NOMO-1 (cell line): ENCODE measurements around the gene APC.

Source experiments
- DNase-seq, 2 experiments: peaks; one replicate each; lab custom pipeline; 2025; ENCODE audit not compliant: unreplicated experiment in 2 of 2; lab: John Stamatoyannopoulos, UW

Gene APC

DNA sequence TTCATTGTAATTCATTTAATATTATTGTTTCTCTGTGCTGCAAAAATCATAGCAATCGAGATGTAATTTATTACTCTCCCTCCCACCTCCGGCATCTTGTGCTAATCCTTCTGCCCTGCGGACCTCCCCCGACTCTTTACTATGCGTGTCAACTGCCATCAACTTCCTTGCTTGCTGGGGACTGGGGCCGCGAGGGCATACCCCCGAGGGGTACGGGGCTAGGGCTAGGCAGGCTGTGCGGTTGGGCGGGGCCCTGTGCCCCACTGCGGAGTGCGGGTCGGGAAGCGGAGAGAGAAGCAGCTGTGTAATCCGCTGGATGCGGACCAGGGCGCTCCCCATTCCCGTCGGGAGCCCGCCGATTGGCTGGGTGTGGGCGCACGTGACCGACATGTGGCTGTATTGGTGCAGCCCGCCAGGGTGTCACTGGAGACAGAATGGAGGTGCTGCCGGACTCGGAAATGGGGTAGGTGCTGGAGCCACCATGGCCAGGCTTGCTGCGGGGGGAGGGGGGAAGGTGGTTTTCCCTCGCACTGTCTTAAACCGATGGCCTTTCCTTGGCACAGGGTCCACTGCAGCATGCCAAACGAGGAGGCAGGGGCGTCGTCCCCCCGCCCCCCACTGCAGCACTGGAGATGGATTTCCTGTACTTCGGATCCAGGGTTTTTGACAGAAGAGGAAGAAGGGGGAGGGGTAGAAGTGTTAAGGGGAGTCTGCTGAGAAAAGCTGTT is at the start of gene APC:
APC (plus strand) TSS at position 423 of the 728 bp plus-strand sequence. CDS start 17,006 bp downstream, outside the sequence.
- DNase-seq, result peak; percentile 65 to 72

DNA sequence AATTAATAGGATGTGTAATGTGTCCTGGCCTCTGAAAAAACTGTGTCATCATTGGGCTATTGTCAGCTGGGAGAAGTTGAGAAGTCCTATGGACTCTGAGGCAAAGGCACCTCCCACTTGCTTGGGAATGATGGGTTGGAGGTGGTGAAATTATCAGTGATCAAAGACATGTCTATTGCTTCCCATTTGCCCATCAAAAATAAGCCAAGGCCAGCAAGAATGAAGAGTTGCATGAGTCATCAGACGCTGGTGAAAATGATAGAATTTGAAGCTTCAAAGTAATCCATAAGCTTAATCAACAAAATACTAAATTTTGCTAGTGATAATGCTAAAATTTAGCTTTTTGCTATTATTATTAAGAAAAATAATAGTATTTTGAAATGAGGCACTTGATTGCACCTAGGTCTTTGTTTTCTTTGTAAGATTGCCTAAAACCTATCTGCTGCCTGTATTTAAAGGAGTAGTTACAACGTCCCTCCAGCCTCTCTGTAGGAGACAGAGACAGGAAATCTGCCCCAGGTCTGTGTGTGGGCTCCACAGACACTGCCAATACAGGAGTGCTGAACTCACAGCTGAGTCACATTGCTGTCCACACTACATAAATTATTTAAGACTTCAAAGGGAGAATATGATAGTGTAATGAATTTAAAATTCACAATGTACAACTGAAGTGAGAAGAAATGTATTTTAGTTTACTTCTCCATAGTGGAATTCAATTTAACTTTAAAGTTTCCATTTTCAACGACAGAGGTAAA is 48.4 kb upstream of the APC start:
- DNase-seq, result no peak

DNA sequence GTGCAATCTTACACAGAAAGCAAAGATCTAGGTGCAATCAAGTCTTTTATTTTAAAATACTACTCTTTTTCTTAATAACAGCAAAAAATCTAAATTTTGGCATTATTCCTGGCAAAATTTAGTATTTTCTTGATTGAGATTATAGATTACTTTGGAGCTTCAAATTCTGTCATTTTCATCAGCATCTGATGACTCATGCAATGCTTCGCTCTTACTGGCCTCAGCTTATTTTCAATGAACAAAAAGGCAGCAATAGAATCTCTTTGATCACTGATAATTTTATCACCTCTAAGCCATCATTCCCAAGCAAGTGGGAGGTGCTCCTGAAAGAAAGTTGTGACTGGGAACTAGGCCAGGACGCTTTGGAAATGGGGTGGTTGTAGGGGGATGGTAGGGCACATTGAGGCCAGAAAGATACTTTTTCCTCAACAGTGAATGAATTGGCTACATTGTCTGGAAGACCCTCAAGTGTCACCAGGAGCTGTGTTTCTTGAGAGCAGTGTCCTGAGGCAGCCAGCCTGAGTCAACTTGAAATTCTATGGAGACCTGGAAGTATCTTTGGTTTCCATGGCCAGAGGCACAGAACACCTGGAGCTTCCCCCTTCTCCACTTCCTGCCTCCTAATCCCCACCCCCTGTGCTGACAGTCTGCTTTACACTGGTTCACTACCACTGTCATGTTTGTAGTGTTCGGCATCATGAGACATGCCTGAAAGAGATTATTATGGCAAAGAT is 46.9 kb upstream of the APC start:
- DNase-seq, result no peak

DNA sequence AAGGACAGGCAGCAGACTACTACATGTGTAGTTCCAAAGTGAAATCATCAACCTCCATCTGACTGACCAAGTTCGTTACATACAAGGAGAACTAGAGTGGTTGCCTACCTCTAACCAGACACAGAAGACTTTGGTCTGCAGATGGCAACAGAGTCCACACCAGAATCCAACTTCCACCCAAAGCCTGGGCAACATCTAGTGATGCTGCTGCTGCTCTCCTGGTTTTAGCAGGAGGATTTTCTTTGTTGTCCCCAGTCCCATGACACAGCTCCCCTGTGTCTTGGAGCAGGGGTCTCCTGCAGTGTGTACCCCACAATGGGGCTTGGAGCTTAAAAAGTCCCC is 46.4 kb upstream of the APC start:
- DNase-seq, result no peak

DNA sequence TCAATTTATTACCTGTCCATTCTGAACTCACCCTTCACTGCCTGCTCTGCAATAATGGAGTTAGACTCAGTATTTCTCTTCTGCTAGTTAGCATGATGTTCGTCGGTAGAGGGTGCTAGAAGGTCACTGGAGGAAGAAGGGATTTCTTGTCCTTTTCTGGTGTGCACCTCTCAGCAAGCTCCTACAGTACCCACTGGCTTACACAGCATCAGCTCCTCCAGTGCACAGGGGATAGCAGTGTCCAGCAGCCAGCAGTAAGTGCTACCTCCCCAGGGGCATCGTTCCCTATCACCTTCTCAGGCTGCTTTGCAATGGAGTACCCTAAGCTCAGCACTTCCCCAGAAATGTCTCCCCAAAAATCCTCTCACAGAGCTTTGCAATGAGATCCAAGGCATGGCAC is 45.9 kb upstream of the APC start:
- peak in 1 of 2 experiments; percentile 24 for DNase-seq

DNA sequence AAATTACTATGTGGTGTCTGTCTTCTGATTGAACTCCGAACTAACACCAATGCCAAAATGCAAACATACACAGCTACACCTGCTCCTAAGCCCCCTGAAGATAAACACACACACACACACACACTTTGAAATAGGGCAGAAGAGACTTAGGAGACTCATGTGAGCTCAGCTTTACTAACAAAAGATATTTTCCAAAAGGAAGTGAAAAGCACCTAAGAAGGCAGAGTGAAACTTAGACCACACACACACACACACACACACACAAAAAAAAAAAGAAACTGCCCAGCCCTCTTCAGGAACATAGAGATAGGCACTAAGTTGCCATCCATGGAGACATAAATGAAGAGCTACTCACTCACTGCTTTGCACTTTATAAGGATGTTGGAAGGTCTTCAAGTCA is 45.2 kb upstream of the APC start:
- no peak for DNase-seq

DNA sequence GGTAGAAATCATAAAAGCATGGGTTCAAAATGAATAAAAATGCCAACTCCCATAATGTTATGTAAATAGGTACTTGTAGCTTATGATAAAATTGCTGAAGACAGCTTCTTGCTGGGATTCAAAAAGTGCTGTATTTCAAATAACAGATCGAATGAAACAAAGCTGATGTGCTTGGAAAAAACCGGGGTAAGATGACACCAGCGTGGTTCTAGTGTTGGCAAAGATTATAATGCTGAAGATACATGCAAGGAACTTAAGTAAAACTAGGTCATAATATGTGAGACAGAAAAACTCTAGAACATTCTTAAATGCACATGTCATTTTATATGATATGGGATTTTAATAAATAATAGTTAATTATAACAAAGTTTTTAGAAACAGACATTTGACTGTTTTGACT is 44.4 kb upstream of the APC start:
- DNase-seq, result no peak

DNA sequence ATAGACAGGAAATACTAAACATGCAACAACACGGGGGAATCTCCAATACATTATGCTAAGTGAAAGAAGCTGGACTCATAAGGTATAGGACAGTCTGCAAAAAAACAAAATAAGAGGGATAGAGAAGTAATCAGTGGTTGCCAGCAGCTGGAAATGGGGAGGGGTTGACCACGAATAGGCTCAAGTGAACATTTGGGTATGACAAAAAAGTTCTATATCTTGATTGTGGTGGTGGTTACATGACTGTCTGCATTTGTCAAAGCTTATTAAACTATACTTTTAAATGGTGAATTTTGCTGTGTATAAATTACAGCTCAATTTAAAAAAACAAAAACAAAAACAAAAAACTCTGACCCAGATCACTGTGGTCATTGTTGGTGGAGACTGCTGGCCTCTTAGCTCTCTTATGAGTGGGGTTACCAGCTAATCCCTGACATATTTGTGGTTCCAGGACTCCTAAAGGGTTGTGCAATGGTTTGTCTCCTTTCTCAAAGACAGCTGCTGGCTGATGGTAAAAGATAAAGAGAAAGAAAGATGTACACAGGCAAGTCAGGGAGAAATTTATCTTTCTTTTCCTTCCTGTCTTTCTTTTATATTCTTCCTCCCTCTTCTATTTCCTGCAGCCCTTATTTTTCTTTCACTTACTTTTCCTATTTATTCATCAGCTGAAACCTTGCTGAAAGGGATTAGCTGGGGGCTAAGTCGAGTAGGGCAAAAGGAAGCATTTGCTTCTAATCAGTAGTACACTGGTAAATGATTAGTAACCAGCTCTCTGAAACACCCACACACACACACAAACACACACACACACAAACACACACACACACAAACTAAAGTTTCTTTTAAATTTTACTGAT is 42.6 kb upstream of the APC start:
- no peak for DNase-seq

DNA sequence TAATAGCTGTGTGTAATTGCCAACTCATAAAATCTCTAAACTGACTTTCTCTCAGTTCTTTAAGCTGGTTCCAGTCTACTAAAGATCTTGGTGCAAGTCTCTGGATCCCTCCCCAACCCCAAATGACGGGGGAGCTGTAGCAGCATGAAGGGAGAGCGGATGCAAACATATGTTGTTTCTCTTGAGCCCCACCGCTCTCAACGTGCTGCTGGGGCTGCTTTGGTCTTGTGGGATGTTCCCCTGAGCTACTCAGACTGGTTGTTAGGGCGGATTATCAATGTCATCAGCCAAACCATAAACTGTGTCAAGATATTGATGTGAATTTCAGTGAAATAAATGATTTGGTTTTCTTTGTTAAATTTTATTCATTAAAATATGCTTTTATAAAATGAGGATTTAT is 40.9 kb upstream of the APC start:
- no peak for DNase-seq

DNA sequence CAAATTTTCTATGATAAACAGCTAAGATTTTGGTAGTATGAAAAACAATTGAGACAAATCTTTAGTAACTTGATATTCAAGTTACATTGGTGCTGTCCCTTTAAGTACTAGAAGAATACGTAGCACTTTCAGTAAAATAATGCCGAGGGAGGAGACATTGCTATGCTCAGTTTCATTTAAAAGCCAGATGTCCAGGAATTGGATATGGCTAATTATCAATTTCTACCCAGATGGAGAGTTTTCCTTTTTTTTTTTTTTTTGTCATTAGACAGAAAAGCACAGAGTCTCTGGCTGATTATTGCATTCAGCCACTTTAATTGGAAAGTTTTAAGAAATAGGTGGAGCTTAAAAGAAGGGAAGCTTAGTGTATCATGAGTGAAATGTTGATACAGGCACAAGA is 40.4 kb upstream of the APC start:
- no peak for DNase-seq

DNA sequence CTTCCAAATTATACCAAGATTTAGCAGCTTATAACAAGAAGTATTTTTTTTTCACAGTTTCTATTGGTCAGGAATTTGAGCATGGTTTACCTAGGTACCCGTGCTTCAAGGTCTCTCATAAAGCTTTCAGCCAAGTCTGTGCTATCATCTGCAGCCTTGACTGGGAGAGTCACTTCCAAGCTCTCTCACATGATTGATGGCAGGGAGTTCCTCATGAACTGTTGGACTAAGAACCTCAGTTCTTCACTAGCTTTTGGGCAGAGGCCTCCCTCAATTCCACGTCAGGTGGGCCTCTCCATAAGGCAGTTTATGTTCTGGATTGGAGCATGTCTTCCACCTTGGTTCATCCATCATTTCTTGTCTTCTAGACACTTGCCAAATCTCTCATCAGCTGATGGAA is 39.9 kb upstream of the APC start:
- no peak for DNase-seq

DNA sequence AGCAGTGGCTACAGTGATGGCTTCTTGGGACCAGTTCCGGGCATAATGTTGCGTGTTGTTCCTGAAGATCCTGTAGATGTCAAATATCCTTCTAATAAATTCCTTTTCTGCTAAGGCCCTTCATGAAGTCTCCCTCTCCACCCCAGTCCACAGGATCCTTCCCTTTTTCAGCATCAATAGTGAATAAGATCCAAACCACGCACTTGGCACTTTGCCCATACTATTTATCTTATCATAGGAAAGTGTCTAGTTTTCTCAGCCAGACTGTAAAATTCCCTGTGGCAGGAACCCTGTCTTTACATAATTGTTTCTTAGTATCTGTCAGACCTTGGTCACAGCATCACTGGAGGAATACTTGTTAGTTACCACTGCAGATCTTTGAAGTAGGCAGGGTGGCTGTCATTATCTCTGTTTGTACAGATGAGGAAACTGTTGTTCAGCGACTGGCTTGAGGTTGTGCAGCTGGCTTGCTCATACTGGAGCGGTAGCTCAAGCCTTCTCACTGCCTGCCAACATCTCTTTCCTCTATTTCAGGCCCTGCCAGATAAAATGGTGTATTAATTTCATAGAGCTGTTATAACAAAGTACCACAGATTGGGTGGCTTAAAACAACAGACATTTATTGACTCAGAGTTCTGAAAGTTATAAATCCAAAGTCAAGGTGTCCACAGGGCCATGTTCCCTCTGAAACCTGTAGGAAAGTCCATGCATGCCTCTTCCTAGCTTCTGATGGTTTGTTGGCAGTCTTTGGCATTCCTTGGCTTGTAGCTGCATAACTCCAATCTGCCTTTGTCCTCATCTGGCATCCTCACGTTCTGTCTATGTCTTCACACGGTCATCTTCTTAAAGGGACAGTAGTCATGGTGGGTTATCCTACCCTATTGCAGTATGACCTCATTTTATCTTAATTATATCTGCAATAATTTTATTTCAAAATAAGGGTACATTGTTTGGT is 33.5 kb upstream of the APC start:
- DNase-seq, result no peak

DNA sequence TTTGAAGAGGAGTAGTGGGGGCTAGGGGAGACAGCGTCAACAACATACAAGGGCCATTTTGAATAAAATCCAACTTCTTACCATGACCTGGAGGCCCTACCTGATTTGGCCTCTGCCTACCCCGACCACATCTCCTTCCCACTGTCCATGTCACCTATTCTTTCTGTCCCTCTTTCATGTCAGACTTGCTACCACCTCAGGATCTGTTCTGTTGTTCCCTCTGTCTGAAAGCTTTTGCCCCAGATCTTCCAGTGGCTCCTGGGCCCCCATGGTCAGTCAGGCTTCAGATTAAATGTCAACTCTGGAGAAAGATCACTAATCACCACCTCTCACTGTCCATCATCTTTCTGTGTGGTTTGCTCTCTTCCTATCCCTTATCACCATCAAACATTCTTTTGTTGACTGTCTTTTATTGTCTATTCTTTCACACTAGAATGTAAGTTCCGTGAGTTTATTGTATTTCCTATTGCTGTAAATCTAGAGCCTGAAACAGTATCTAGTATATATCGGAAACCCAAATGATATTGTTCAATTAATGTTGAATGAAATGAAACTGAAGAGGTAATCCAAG is 31.2 kb upstream of the APC start:
- DNase-seq, result no peak

DNA sequence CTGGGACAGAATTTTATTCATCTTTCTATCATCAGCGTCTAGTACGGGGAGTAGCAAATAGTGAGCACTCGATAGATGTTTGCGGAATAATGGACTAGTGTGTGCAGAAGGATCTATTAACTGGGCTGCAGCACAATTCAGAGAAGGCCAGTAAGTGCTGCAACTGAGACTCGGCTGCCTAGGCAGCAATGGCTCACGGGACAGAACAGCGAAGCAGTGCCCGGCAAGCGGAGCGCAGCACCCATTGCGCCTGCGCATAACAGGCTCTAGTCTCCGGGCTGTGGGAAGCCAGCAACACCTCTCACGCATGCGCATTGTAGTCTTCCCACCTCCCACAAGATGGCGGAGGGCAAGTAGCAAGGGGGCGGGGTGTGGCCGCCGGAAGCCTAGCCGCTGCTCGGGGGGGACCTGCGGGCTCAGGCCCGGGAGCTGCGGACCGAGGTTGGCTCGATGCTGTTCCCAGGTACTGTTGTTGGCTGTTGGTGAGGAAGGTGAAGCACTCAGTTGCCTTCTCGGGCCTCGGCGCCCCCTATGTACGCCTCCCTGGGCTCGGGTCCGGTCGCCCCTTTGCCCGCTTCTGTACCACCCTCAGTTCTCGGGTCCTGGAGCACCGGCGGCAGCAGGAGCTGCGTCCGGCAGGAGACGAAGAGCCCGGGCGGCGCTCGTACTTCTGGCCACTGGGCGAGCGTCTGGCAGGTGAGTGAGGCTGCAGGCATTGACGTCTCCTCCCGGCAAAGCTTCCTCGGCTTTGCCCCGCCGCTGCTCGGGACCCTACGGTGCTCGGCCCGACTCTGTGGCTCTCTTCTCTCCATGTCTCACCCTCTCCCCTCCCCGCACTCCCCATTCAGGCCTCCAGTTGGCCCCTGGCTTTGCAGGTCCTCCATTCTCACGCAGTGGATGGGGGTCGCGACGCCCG is 30.2 kb upstream of the APC start:
- DNase-seq, result peak; percentile 96 to 99

DNA sequence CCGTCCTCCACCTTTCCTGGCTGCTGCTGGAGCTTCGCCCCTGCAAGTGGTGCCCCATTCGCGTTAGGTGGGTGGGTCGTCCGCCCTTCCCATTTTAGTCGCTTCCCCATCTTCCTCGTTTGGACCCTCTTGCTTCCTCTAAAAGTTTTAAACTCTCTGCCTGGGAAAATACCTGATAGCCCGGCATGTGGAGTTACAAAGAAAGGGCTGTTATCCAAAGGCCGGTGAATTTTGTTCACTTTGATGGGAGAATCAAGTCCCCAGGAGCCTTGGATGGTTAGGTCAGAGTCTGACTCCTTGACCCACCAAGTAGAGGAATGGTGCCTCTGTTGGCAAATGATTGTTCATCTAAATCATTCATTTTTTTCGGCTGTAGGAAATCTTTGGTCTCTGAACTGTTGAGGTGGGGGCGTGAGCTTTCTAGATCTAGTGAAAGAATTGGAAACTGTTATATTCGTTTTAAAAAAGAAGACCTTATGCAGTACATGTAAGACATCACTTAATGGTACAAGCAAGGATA is 29.5 kb upstream of the APC start:
- DNase-seq, result no peak

DNA sequence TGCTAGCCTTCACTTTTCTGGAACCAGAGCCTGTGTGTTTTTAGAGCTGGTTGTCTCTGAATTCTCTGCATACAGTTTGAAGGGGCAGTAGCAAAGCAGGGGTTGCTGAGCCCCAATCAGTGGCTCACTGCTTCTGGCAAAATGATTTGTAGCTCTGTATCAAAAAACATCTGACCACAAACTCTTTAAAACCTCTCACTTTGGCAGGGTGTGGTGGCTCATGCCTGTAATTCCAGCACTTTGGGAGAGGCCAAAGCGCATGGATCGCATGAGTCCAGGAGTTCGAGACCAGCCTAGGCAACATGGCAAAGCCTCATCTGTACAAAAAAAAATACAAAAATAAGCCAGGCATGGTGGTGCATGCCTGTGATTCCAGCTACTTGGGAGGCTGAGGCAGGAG is 28.3 kb upstream of the APC start:
- DNase-seq, result no peak

DNA sequence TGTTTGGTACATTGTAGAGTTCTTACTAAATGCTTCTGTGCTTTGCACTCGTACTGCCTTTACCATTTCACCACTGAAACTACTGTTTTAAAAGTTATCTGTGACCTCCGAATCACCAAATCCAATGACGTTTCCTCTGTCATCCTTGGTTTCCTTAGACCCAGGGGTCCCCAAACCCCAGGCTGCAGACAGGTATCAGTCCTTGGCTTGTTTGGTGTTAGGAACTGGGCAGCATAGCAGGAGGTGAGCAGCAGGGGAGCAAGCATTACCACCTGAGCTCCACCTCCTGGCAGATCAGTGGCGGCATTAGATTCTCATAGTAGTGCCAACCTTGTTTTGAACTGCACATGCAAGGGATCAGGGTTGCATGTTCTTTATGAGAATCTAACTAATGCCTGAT is 26.8 kb upstream of the APC start:
- DNase-seq, result no peak

DNA sequence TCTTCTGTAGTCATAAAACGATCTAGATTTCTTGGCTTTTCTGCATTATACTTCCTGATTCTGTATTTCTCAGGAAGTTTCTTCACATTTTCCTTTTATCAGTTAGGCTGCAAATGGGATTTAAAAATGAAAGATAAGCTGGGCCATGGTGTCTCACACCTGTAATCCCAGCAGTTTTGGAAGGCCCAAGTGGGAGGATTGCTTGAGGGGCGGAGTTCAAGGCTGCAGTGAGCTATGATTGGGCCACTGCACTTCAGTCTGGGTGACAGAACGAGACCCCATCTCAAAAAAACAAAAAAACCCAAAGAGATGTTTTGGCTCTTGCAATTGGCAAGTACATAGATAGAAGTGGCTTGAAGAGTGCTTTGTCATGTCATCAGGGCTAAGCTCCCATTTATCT is 26.2 kb upstream of the APC start:
- DNase-seq, result peak in 1 of 2 experiments; percentile 5
